ENCODE measurements around the gene PKD2.
"Not testable (repeated sequence)": the region's sequence is repeated elsewhere in the genome, so short reads cannot be mapped to it uniquely, and the experiment has no call there.

The PKD2 gene

DNA sequence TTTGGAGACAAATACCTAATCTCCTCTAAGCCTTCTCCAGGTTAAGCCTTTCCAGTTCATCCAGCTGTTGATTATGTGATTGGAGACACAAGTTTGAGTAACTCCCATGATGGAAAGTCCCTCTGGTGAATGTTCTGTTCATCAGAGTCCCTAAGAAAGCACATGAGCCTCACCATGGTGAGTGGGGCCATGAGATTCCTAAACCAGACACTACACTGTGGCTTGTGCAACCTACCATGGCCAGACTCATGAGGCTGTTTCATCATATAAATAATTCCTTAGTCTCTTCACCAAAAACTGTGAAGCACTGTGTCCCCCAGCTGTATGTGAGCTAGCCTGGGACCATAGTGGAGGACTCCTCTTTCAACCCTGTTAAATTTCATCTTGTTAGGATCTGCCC is 14.4 kb downstream of the PKD2 start:
- H3K23ac ChIP-seq (ENCODE audit: low read length in 2 of 2), result no peak overlapping the region
- no peak overlapping the region for H3K18ac ChIP-seq (ENCODE audit: low read depth in 1 of 2, low read length in 2 of 2)
- no peak overlapping the region for H2BK15ac ChIP-seq (ENCODE audit: low read depth, poor library complexity, severe bottlenecking)
- no peak overlapping the region for H3K14ac ChIP-seq (ENCODE audit: low read length in 2 of 2)
- peaks cover 17% of the 10 kb centered on the region for H3K9me3 ChIP-seq (ENCODE audit: control insufficient read depth, low read length)
- H3K79me1 ChIP-seq (replicated peaks; ENCODE audit: low read length, poor library complexity, severe bottlenecking), result peaks cover 18% of the 10 kb centered on the region
- peak overlapping the region; percentile 10 for H3K9ac ChIP-seq (ENCODE audit: low read length)
- DNase-seq, result peak; percentile 91
- no peak overlapping the region for H2AFZ ChIP-seq (ENCODE audit: low read depth, low read length)
- H3K4me1 ChIP-seq (ENCODE audit: control insufficient read depth, insufficient read depth, low read depth, low read length), result peaks cover 8% of the 10 kb centered on the region
- no peak overlapping the region for H2BK120ac ChIP-seq (ENCODE audit: low read depth, low read length)
- H3K27me3 ChIP-seq (ENCODE audit: control insufficient read depth in 1 of 2, insufficient read depth in 1 of 2, low read length in 2 of 2), result no peaks in the 10 kb centered on the region
- no peak overlapping the region for H4K91ac ChIP-seq (ENCODE audit: low read length)
- H4K8ac ChIP-seq (ENCODE audit: low read length), result no peak overlapping the region
- no peak overlapping the region for H3K4me3 ChIP-seq (ENCODE audit: insufficient read depth in 1 of 2, low read depth in 1 of 2, low read length in 2 of 2)
- peak overlapping the region in 1 of 2 experiments; percentile 17 for H3K4ac ChIP-seq (ENCODE audit: low read depth in 1 of 2, low read length in 2 of 2)
- no peak overlapping the region for H2BK5ac ChIP-seq (ENCODE audit: low read depth, low read length, poor library complexity, severe bottlenecking)
- H2AK5ac ChIP-seq (ENCODE audit: low read length, severe bottlenecking), result no peak overlapping the region
- no peak overlapping the region for H3K4me2 ChIP-seq (ENCODE audit: low read length, poor library complexity, severe bottlenecking)
- peaks cover 7 to 51% of the 10 kb centered on the region in 2 experiments for H3K36me3 ChIP-seq (ENCODE audit: control insufficient read depth in 1 of 2, insufficient read depth in 2 of 2, low read depth in 1 of 2, low read length in 2 of 2)
- no peak overlapping the region for H3K27ac ChIP-seq (ENCODE audit: low read length, poor library complexity, severe bottlenecking)
- H2BK12ac ChIP-seq (ENCODE audit: low read length in 2 of 2), result no peak overlapping the region

- Histone ChIP-seq H3K4me1 (ENCODE audit: control insufficient read depth, insufficient read depth, low read depth, low read length) (peaks cover 5% of the 10 kb centered on the region), H2BK5ac (ENCODE audit: low read depth, low read length, poor library complexity, severe bottlenecking) (no peak overlapping the region), H4K8ac (ENCODE audit: low read length) (no peak overlapping the region), H3K79me1 (replicated peaks; ENCODE audit: low read length, poor library complexity, severe bottlenecking) (peaks cover 22% of the 10 kb centered on the region), H2BK12ac (ENCODE audit: low read length in 2 of 2) (no peak overlapping the region), H2AK5ac (ENCODE audit: low read length, severe bottlenecking) (no peak overlapping the region), H3K27ac (ENCODE audit: low read length, poor library complexity, severe bottlenecking) (no peak overlapping the region), H3K14ac (ENCODE audit: low read length in 2 of 2) (no peak overlapping the region), H3K9me3 (ENCODE audit: control insufficient read depth, low read length) (peaks cover 19% of the 10 kb centered on the region), H2AFZ (ENCODE audit: low read depth, low read length) (no peak overlapping the region), H2BK120ac (ENCODE audit: low read depth, low read length) (no peak overlapping the region), H3K18ac (ENCODE audit: low read depth in 1 of 2, low read length in 2 of 2) (no peak overlapping the region), H3K9ac (ENCODE audit: low read length) (peak overlapping the region; percentile 10), H3K4ac (ENCODE audit: low read depth in 1 of 2, low read length in 2 of 2) (no peak overlapping the region), H3K23ac (ENCODE audit: low read length in 2 of 2) (no peak overlapping the region), H3K4me2 (ENCODE audit: low read length, poor library complexity, severe bottlenecking) (no peak overlapping the region), H3K27me3 (ENCODE audit: control insufficient read depth in 1 of 2, insufficient read depth in 1 of 2, low read length in 2 of 2) (no peaks in the 10 kb centered on the region), H3K36me3 (ENCODE audit: control insufficient read depth in 1 of 2, insufficient read depth in 2 of 2, low read depth in 1 of 2, low read length in 2 of 2) (peaks cover 11 to 51% of the 10 kb centered on the region in 2 experiments), H3K4me3 (ENCODE audit: insufficient read depth in 1 of 2, low read depth in 1 of 2, low read length in 2 of 2) (no peak overlapping the region), H4K91ac (ENCODE audit: low read length) (no peak overlapping the region), H2BK15ac (ENCODE audit: low read depth, poor library complexity, severe bottlenecking) (no peak overlapping the region)
- DNase-seq, result peak; percentile 81
Observed at GRCh38 chr4:88022289-88022688, 14.9 kb downstream of the PKD2 start.

DNA sequence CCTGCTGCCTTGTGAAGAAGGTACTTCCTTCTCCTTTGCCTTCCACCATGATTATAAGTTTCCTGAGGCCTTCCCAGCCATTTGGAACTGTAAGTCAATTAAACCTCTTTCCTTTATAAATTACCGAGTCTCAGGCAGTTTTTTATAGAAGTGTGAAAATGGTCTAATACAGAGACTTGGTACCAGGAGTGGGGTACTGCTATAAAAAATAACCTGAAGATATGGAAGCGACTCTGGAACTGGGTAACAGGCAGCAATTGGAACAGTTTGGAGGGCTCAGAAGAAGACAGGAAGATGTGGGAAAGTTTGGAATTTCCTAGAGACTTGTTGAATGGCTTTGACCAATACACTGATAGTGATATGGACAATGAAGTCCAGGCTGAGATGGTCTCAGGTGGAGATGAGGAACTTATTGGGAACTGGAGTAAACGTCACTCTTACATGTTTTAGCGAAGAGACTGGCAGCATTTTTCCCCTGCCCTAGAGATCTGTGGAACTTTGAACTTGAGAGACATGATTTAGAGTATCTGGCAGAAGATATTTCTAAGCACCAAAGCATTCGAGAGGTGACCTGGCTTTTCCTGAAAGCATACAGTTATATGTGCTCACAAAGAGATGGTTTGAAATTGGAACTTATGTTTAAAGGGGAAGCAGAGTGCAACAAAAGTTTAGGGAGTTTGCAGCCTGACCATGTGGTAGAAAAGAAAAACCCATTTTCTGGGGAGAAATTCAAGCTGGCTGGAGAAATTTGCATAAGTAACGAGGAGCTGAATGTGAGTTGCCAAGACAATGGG is 18.6 kb downstream of the PKD2 start:
- not testable (repeated sequence) for H2BK15ac ChIP-seq (ENCODE audit: low read depth, poor library complexity, severe bottlenecking); H2AFZ ChIP-seq (ENCODE audit: low read depth, low read length); H3K4ac ChIP-seq (ENCODE audit: low read depth in 1 of 2, low read length in 2 of 2); DNase-seq; H3K4me1 ChIP-seq (ENCODE audit: control insufficient read depth, insufficient read depth, low read depth, low read length); H3K23ac ChIP-seq (ENCODE audit: low read length in 2 of 2); H3K9ac ChIP-seq (ENCODE audit: low read length); H2AK5ac ChIP-seq (ENCODE audit: low read length, severe bottlenecking); H3K14ac ChIP-seq (ENCODE audit: low read length in 2 of 2); H2BK120ac ChIP-seq (ENCODE audit: low read depth, low read length); H4K8ac ChIP-seq (ENCODE audit: low read length); H3K18ac ChIP-seq (ENCODE audit: low read depth in 1 of 2, low read length in 2 of 2); H4K91ac ChIP-seq (ENCODE audit: low read length); H3K27me3 ChIP-seq (ENCODE audit: control insufficient read depth in 1 of 2, insufficient read depth in 1 of 2, low read length in 2 of 2); H3K4me2 ChIP-seq (ENCODE audit: low read length, poor library complexity, severe bottlenecking); H3K27ac ChIP-seq (ENCODE audit: low read length, poor library complexity, severe bottlenecking); H2BK5ac ChIP-seq (ENCODE audit: low read depth, low read length, poor library complexity, severe bottlenecking)
- Histone ChIP-seq H3K9me3 (ENCODE audit: control insufficient read depth, low read length) (peaks cover 19% of the 10 kb centered on the region), H3K79me1 (replicated peaks; ENCODE audit: low read length, poor library complexity, severe bottlenecking) (peaks cover 32% of the 10 kb centered on the region), H2BK12ac (ENCODE audit: low read length in 2 of 2) (peak overlapping the region in 1 of 2 experiments; percentile 28), H3K4me3 (ENCODE audit: insufficient read depth in 1 of 2, low read depth in 1 of 2, low read length in 2 of 2) (peak overlapping the region in 1 of 2 experiments; percentile 8), H3K36me3 (ENCODE audit: control insufficient read depth in 1 of 2, insufficient read depth in 2 of 2, low read depth in 1 of 2, low read length in 2 of 2) (peaks cover 20 to 52% of the 10 kb centered on the region in 2 experiments)
- 97% methylated on average over 6 of the region's 6 CpGs for WGBS

DNA sequence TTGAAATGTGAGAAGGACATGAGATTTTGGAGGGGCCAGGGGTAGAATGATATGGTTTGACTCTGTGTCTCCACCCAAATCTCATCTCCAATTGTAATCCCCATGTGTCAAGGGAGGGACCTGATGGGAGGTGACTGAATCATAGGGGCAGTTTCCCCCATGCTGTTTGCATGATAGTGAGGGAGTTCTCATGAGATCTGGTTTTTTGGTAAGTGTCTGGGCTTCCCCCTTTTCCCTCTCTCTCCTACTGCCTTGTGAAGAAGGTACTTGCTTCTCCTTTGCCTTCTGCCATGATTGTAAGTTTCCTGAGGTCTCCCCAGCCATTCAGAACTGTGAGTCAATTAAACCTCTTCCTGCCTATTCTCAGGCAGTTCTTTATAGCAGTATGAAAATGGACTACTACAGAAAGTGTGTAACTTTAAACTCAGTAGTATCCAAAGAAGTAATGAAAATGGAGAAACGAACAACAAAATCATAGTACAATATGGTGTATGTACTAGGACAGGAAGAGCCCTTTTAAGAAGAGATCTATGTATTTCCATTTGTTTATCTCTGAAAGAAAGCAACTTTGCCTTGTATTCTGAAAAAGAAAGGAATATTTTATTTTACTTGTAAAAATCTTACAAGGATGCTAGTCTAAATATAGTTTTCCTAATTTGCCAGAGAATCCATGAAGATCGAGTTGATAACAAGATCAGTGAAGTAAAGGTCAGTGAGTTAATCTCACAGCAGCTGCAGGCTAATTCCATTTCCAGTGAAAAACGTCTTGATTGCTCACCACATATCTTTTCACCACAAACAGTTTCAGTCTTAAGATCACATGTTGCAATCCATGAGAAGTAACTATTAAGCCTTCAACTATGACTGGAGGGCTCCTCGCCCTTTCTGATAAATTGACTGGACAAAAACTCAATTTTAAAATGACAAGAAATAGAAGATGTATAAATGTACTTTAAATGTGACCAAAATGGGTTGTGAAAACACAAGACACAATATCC is 20.5 kb downstream of the PKD2 start:
- H3K4me1 ChIP-seq (ENCODE audit: control insufficient read depth, insufficient read depth, low read depth, low read length), result peaks cover 1% of the 10 kb centered on the region
- peak overlapping the region in 1 of 2 experiments; percentile 33 for H3K4me3 ChIP-seq (ENCODE audit: insufficient read depth in 1 of 2, low read depth in 1 of 2, low read length in 2 of 2)
- H3K9ac ChIP-seq (ENCODE audit: low read length), result peak overlapping the region; percentile 68
- H3K9me3 ChIP-seq (ENCODE audit: control insufficient read depth, low read length), result peaks cover 19% of the 10 kb centered on the region
- no peak overlapping the region for H2BK15ac ChIP-seq (ENCODE audit: low read depth, poor library complexity, severe bottlenecking)
- H2BK5ac ChIP-seq (ENCODE audit: low read depth, low read length, poor library complexity, severe bottlenecking), result no peak overlapping the region
- DNase-seq, result peak; percentile 94
- H3K23ac ChIP-seq (ENCODE audit: low read length in 2 of 2), result no peak overlapping the region
- H2AFZ ChIP-seq (ENCODE audit: low read depth, low read length), result no peak overlapping the region
- no peak overlapping the region for H2BK120ac ChIP-seq (ENCODE audit: low read depth, low read length)
- peak overlapping the region; percentile 53 for H3K27ac ChIP-seq (ENCODE audit: low read length, poor library complexity, severe bottlenecking)
- peaks cover 21 to 50% of the 10 kb centered on the region in 2 experiments for H3K36me3 ChIP-seq (ENCODE audit: control insufficient read depth in 1 of 2, insufficient read depth in 2 of 2, low read depth in 1 of 2, low read length in 2 of 2)
- peaks cover 33% of the 10 kb centered on the region for H3K79me1 ChIP-seq (replicated peaks; ENCODE audit: low read length, poor library complexity, severe bottlenecking)
- peak overlapping the region in 1 of 2 experiments; percentile 28 for H3K18ac ChIP-seq (ENCODE audit: low read depth in 1 of 2, low read length in 2 of 2)
- no peak overlapping the region for H3K4me2 ChIP-seq (ENCODE audit: low read length, poor library complexity, severe bottlenecking)
- H3K14ac ChIP-seq (ENCODE audit: low read length in 2 of 2), result no peak overlapping the region
- H3K27me3 ChIP-seq (ENCODE audit: control insufficient read depth in 1 of 2, insufficient read depth in 1 of 2, low read length in 2 of 2), result no peaks in the 10 kb centered on the region
- no peak overlapping the region for H2BK12ac ChIP-seq (ENCODE audit: low read length in 2 of 2)
- WGBS, result 14% methylated on average over 2 of the region's 4 CpGs
- H2AK5ac ChIP-seq (ENCODE audit: low read length, severe bottlenecking), result no peak overlapping the region
- H4K91ac ChIP-seq (ENCODE audit: low read length), result no peak overlapping the region
- no peak overlapping the region for H4K8ac ChIP-seq (ENCODE audit: low read length)
- no peak overlapping the region for H3K4ac ChIP-seq (ENCODE audit: low read depth in 1 of 2, low read length in 2 of 2)

Data from mesenchymal stem cell (in vitro differentiated cells and primary cell).